ENCODE results near the gene BEST1.
A peak's percentile ranks its signal among the peaks of the same experiment; 100 is the strongest.
"Not testable (repeated sequence)": the region's sequence is repeated elsewhere in the genome, so short reads cannot be mapped to it uniquely, and the experiment has no call there.

The BEST1 gene

DNA sequence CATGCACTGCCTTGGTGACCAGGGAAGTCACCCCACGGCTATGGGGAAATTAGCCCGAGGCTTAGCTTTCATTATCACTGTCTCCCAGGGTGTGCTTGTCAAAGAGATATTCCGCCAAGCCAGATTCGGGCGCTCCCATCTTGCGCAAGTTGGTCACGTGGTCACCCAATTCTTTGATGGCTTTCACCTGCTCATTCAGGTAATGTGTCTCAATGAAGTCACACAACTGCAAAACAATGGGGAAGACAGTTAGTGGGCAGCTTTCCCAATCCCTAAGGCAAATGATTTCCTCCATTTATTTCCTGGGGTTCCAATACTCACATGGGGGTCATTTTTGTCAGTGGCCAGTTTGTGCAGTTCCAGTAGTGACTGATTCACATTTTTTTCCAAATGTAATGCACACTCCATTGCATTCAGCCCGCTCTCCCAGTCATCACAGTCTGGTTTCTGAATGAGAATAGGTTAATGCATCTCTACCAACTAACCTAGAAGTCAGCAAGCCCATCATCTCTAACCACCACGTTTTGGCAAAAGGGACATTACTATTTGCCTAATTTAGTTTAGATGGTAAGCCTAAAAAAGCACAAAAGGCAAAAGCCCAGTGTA is 14.6 kb downstream of the BEST1 start:
- not testable (repeated sequence) for DNase-seq

DNA sequence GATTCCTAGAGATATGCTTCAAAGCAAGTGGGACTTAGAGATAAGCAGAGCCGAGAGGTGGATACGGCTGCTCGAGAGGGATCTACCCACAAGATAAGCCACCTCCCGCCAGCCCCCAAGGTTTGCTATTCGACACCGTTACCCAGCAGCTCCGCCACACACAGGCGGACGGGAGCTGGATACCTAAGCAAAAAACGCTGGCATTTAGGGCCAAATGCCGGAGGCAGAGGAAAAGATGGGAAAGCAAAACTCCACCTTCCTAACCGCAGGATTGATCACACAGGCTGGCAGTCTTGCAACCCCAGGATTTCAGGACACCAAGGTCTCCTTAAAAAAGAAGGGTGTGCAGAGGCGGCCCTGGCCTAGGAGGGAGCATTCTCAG is 16.6 kb downstream of the BEST1 start:
- no peak for DNase-seq

GRCh38 chr11:61967116-61967923 is 17.2 kb downstream of the BEST1 start, which contains the start of gene FTH1:
Gene FTH1 (minus strand): TSS chr11:61967634. CDS start chr11:61967425, 209 bp downstream.
- peak; percentile 93 for DNase-seq

DNA sequence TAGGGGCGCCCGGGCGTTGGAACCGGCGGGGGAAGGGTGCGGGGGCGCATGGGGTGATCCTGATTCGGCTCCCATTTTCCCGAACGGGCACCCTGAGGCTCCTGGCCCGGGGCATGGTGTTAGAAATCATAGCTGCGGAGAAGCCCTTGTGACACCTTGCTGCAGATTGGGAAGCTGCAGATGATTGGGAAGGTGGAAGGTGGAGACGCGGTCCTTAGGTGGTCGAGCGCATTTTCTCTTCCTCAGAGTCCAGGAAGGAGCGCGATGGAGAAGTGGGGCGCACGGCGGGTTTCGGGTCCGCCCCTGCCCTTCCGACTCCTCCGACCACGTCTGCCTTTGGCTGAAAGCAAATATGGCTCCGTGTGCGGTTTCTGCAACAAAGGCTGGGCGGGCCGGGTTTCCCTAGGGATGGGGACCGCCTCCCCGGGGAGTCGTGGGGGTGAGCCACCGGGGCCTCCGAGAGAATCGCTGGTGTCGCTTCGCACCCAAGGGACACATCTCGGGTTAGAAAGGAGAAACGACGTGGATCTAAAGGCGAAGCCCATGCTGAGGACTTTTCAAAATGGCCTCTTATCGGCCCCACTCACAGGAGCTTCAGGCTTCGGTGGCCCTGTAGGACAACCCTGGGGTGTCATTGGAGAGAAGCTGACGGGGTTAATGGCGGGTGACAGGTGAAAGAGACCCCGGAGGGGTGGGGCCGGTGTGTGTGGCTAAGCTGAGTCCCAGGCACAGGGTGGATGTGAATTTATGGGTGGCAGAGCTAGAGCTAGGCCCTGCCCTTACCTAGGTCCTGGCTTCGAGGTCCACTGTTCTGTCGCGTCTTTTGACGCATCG is 18.0 kb downstream of the BEST1 start:
- DNase-seq, result no peak

- DNase-seq, result no peak
Observed at GRCh38 chr11:61968758-61969390, 18.7 kb downstream of the BEST1 start.

DNA sequence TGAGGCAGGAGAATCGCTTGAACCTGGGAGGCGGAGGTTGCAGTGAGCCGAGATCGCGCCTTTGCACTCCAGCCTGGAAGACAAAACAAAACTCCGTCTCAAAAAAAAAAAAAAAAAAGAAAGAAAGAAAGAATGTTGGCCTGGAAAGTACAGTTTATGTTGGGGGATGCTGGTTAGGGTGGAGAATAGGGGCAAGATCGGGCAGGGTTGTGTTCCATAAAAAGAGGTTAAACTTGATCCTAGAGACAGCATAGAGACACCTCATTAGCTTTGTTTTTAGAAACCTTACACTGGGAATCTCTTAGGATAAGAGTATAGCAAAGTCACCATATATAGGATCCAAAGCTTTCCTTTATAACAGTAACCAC is 19.2 kb downstream of the BEST1 start:
- no peak for DNase-seq

DNA sequence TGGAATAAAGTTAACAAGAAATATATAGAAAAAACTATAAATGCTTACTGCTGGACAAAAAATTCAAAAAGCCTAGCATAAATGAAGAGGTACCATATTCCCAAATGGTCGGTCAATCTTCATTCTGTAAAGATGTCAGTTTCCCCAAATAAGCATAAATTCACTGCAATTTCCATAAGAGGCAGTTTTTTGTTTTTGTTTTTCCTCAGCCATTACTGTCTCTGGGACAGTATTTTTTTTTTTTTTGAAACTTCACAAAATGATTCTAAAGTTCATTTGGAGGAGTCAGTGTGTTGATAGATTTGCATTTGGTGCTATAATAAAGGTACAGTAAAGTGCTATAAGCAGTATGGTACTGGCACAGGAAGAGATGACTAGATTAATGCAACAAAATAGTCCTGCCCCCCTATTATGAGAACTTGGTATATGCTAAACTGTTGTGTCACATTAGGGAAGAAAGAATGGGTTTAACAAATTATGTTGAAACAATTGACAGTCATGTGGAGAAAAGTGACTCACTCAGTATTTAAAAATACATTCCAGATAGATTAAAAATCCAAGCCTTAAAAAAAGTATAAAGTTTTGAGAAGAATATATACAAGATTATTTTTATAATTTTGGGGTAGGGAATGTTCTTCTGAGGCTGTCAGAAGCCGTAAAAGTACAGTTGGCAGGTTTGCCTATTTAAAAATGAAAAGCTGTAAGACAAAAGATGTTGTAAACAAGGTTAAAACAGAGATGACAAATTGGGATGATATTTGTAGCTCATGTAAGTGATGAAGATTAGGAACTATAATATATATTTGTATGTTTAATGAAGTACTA is 19.9 kb downstream of the BEST1 start:
- no peak for DNase-seq

- peak; percentile 99 for DNase-seq
Observed at GRCh38 chr11:61971248-61972111, 21.3 kb downstream of the BEST1 start.

GRCh38 chr11:61972112-61972671 is 22.0 kb downstream of the BEST1 start:
- DNase-seq, result peak; percentile 63

DNA sequence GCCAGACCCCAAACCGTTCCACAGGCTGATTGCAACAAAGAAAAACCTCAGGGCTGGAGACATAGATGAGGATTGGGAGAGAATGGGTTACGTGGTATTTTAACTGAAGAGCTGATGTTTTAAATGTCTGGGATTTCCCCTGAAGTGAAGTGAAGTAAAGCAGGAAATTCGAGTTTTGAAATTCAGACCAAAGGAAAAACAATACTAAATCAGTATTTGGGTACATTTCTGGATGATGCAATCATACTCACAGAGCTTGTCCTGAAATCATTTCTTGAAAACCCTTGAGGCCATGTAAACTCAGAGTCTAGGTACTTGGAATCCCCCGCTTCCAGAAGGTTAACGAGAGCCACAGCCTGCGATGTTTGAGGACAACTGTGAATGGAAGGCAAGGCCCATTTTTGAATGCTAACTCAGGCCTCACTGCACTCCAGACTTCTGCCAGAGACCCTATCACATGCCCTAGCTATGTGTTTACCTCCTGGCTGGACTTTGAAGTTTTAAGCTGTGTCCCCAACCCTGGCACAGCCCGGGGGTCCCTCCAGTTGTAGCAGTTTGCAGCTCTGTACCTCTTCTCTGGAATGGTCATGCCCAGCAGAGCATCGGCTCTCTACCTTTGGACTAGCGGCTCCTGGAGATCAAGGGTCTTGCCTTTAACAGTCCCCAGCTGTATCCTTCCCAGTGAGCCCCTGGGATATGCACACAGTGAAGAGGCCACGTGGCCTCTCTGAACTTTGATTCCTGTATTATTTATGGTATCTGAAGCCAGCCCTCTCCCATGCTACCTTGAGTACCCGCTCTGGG is 22.7 kb downstream of the BEST1 start:
- peak; percentile 71 for DNase-seq

GRCh38 chr11:61973476-61974162 is 23.5 kb downstream of the BEST1 start:
- DNase-seq, result peak; percentile 58

DNA sequence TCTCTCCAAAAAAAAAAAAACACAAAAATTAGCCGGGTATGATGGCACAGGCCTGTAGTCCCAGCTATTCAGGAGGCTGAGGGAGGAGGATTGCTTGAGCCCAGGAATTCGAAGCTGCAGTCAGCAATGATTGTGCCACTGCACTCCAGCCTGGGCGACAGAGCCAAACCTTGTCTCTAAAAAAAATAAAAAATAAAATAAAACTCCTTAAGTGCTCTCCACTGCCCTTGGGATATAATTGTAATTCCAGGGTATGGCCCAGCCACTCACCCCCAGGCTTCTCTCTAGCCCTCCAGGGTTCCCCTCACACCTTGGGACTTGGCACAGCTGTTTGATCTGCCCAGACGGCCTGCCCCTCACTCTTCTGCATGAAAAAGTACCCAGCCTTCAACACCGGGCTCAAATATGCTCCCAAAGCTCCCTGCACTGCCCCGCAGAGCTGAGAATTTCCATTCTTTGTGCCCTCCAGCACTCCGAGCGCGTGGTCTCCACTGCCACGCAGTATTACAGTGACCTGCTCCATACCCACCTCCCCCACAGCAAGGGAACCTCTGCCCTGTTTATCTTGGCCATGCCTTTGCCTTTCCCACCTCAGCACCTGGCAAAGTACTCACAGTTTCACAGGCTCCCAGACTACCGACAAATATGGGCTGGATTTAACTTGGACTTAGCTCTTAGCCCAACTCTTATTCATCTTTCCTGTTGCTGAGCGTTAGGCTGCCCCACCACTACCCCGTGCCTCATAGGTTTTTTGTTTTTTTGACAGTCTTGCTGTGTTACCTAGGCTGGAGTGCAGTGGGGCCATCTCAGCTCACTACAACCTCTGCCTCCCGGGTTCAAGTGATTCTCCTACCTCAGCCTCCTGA is 24.8 kb downstream of the BEST1 start:
- no peak for DNase-seq

DNA sequence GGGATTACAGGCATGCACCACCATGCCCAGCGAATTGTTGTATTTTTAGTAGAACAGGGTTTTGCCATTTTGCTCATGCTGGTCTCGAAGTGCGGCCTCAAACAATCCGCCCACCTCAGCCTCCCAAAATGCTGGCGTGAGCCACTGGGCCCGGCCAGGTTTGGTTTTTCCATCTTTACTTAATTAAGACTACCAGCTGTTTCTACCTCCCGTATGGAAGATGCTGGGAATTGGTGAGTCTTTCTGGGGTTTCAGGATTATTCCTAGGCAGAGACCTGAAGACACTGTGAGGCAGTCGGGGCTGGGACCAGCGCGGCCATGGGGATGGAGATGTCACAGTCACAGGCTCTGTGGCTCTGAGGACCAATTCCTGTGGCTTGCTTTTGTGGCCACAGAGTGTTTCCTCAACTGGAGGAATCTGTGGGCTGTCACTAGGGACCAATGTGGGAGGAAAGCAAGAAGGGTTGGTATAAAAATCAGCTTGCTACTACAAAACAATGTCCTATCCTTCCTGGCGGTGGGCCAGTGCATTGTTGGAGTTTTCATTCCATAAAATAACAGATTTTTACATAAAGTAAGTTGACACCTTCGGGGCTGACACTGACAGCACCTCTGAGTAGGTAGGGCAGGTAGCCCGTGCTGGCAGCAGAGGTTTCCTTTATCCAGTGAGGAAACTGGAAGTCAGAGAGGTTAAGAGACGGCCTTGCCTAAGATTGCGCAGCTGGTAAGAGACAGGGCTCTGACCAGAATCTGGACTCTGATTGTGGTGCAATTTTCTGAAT is 25.7 kb downstream of the BEST1 start:
- DNase-seq, result no peak

DNA sequence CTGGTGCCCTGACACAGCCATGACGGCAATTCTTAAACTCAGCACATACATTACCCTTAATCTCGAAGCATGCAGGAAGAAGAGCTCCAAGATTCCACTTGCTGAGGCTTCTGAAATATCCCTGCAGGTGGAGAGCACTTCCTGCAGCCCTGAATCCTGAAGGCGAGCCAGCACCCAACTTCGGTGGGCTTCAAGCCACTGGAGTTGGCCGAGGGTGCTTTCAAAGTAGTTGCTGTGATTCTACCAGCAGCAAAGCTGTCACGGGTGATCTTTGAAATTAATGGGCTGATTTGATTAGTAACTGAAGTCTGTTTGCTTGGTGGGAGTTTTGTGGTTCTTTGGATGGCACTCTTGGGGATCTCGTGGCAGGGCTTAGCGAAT is 26.3 kb downstream of the BEST1 start:
- DNase-seq, result no peak

DNA sequence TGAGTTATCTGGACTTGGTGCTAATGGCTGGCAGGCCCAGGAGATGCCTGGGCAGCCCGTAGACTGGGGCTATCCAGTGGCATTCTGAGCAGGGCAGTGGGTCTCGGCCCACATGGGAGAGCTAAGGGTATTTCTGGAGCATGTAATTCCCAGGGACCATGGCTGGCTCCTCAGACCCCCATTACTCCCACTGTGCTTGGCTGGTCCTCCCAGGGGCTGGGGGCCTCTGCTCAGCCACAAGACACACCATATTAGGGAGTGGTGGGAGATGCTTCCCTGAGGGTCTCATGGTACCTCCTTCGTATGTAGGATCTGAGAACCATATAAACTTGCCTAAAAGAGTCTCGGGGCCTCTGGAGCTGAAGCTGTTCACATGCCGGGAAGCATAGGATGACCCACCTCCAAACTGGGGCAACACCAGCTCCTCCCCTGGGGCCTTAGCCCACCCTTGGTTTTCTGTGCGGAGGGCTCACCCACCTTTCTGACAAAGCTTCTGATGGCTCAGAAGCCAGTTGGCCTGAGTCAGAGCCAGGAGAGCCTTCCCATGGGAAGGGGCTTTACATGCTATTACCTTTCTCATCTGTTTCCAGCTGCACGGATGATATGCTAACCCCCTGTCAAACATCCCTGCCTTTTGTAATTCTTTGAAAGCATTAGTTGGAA is 26.8 kb downstream of the BEST1 start:
- DNase-seq, result no peak

- no peak for DNase-seq
Observed at GRCh38 chr11:61978703-61979661, 28.8 kb downstream of the BEST1 start.

Measured in islet precursor cell (in vitro differentiated cells).